Panc1 (cell line): ENCODE measurements around the gene RITA1. TPM values are rescaled to one million over a fixed set of nuclear protein-coding genes. Genes with fewer than 3 reads are reported as not detected.

ENCODE experiments used
- ATAC-seq: fragments of 200-7000 bp; cut with Tn5 transposase; 2 replicates; pipeline ENCODE4 v1.9.1; 2020; ENCODE audit warnings: mild to moderate bottlenecking, moderate library complexity
- BruUV-seq: library from RNA; stranded (reverse); fragments of 400-500 nt; replicated peaks from 2 replicates; lab custom pipeline; 2021; lab: Mats Ljungman, UMichigan
- CTCF ChIA-PET: fragments of 300-600 bp; sonication (Branson Sonifier 250); formaldehyde crosslinking; loops from one replicate; lab custom pipeline; 2022; ENCODE audit warnings: antibody characterized with exemption; lab: Charles Lee
- POLR2A ChIA-PET: fragments of 300-600 bp; sonication (Branson Sonifier 250); formaldehyde crosslinking; loops from one replicate; lab custom pipeline; 2022; ENCODE audit warnings: antibody characterized with exemption; lab: Charles Lee
- DNase-seq: peaks from one replicate; pipeline ENCODE4 v3.0.0-alpha.2; 2010; ENCODE audit warnings: low read depth, low spot score
- H3K27ac ChIP-seq: 2 replicates; pipeline ENCODE4 v1.5.1; 2011; ENCODE audit warnings: mild to moderate bottlenecking, low read length, inconsistent platforms
- H3K27me3 ChIP-seq: fragments of 200-500 bp; sonication (Bioruptor generic); 2 replicates; pipeline ENCODE4 v1.6.0; 2014; ENCODE audit warnings: low read length, inconsistent platforms; ENCODE audit not compliant: control insufficient read depth, insufficient read depth
- H3K36me3 ChIP-seq: fragments of 200-500 bp; sonication (Bioruptor generic); 2 replicates; pipeline ENCODE4 v1.5.1; 2014; ENCODE audit warnings: inconsistent platforms, mild to moderate bottlenecking, low read length, moderate library complexity; ENCODE audit not compliant: control insufficient read depth, insufficient read depth
- H3K4me1 ChIP-seq: 2 replicates; pipeline ENCODE4 v1.5.1; 2011; ENCODE audit warnings: inconsistent platforms, mild to moderate bottlenecking, low read length, moderate library complexity; ENCODE audit not compliant: control insufficient read depth, insufficient read depth
- H3K4me3 ChIP-seq, 2 experiments: 2 replicates each; pipeline ENCODE4 v1.5.1; 2011 to 2012; ENCODE audit warnings: low read depth in 2 of 2, low read length in 2 of 2, mild to moderate bottlenecking in 2 of 2, inconsistent platforms in 1 of 2, moderate library complexity in 1 of 2
- H3K9me3 ChIP-seq: fragments of 200-500 bp; sonication (Bioruptor generic); 2 replicates; pipeline ENCODE4 v1.5.1; 2014; ENCODE audit warnings: low read depth, mild to moderate bottlenecking, inconsistent platforms, low read length, moderate library complexity; ENCODE audit not compliant: control insufficient read depth, insufficient read depth
- CTCF ChIP-seq: fragments of 450-650 bp; IDR thresholded peaks from 2 replicates; pipeline ENCODE4 v1.5.1; 2017; ENCODE audit warnings: mild to moderate bottlenecking
- POLR2AphosphoS5 ChIP-seq: IDR thresholded peaks from 2 replicates; pipeline ENCODE4 v1.6.1; 2012; ENCODE audit warnings: mild to moderate bottlenecking, low read depth, low read length, moderate library complexity
- REST ChIP-seq, 2 experiments: IDR thresholded peaks; 2 replicates each; pipeline ENCODE4 v1.6.1; 2011 to 2012; ENCODE audit warnings: low read depth in 2 of 2, control low read depth in 1 of 2, low read length in 1 of 2, mild to moderate bottlenecking in 1 of 2, moderate library complexity in 1 of 2; ENCODE audit not compliant: insufficient read depth in 1 of 2
- SIN3A ChIP-seq: IDR thresholded peaks from 2 replicates; pipeline ENCODE4 v1.6.1; 2012; ENCODE audit warnings: low read depth, mild to moderate bottlenecking, low read length, moderate library complexity, borderline replicate concordance; ENCODE audit not compliant: insufficient read depth
- TCF7L2 ChIP-seq: IDR thresholded peaks from 2 replicates; pipeline ENCODE4 v1.6.1; 2011; ENCODE audit warnings: mild to moderate bottlenecking, low read depth, low read length, inconsistent platforms
- in situ Hi-C: cut with HindIII; loops from 2 replicates; pipeline ENCODE4 v1.10.0; 2016; ENCODE audit warnings: low sequenced_read_pairs, low pct_unique_long_range_greater_than_20kb
- intact Hi-C: fragments of 100-400 bp; cut with micrococcal nuclease; formaldehyde crosslinking; loops from one replicate; pipeline ENCODE4 v1.10.0; 2022; ENCODE audit not compliant: unreplicated experiment
- total RNA-seq: library from RNA; stranded (reverse); gene quantifications from one replicate; pipeline ENCODE4 v1.2.1, GENCODE V29; 2021; ENCODE audit not compliant: unreplicated experiment

Gene RITA1
- total RNA-seq, 1 experiment from 2014 or later = 41.0 TPM

- intact Hi-C loops = no loop called here
- no peak overlapping the region for H3K27ac ChIP-seq
- ChIA-PET POLR2A (no interaction called here), CTCF (no interaction called here)
- no peak for TF ChIP-seq SIN3A
- no peak for TF ChIP-seq POLR2AphosphoS5
- TF ChIP-seq CTCF = no peak
- no peak for TF ChIP-seq REST (IDR thresholded peaks at IDR 0.05; ENCODE audit: insufficient read depth in 1 of 2, low read depth in 2 of 2, low read length in 1 of 2)
- TF ChIP-seq TCF7L2 = no peak
- in situ Hi-C loops = loop anchor here (25.0 kb wide), 1 partner anchor 103 kb away; the partner anchor contains the start of gene DTX1
- no peak overlapping the region for H3K4me3 ChIP-seq
- peaks cover 2% of the 10 kb centered on the region; the same call in 1 of the 2 replicates for H3K36me3 ChIP-seq
- ATAC-seq (no peak), DNase-seq (no peak)
- H3K4me1 ChIP-seq = no peaks in the 10 kb centered on the region
- no peaks in the 10 kb centered on the region for H3K9me3 ChIP-seq
- H3K27me3 ChIP-seq = no peaks in the 10 kb centered on the region
- BruUV-seq = no TSS peak
These were observed 19.7 kb upstream of the RITA1 start for GRCh38 chr12:113165521-113166450.

- ATAC-seq = no peak
- H3K9me3 ChIP-seq = no peaks in the 10 kb centered on the region
- no peaks in the 10 kb centered on the region for H3K4me1 ChIP-seq
- no peak for TF ChIP-seq REST (IDR thresholded peaks at IDR 0.05; ENCODE audit: insufficient read depth in 1 of 2, low read depth in 2 of 2, low read length in 1 of 2)
- no peak for TF ChIP-seq POLR2AphosphoS5
- TF ChIP-seq TCF7L2 = no peak
- TF ChIP-seq CTCF = no peak
- no peak for TF ChIP-seq SIN3A
- H3K4me3 ChIP-seq = no peak overlapping the region
- intact Hi-C loops = no loop called here
- H3K36me3 ChIP-seq = peaks cover 7% of the 10 kb centered on the region
- no peak for DNase-seq
- ChIA-PET POLR2A (no interaction called here), CTCF (no interaction called here)
- in situ Hi-C loops = loop anchor here (25.0 kb wide), 1 partner anchor 106 kb away; the partner anchor contains the start of gene DTX1
- H3K27ac ChIP-seq = no peak overlapping the region
- H3K27me3 ChIP-seq = no peaks in the 10 kb centered on the region
- BruUV-seq = no TSS peak
These were observed 17.7 kb upstream of the RITA1 start for GRCh38 chr12:113167868-113168267.
